Breast epithelium (tissue), 4 donors: ENCODE data around the gene C9orf72. TPM values are rescaled to one million over a fixed set of nuclear protein-coding genes. Genes with fewer than 3 reads are reported as not detected.
"Not testable (repeated sequence)": the region's sequence is repeated elsewhere in the genome, so short reads cannot be mapped to it uniquely, and the experiment has no call there.

ENCODE experiments used
- DNase-seq, 2 donors: peaks; one replicate each; pipeline ENCODE4 v3.0.0-alpha.2; 2019; ENCODE audit warnings: low spot score in 2 of 2
- H3K27ac ChIP-seq, 2 donors: fragments of 200-600 bp; sonication (generic) in 1 of 2; one replicate each; pipeline ENCODE4 v1.5.1; 2016 to 2019; ENCODE audit warnings: mild to moderate bottlenecking in 1 of 2
- H3K27me3 ChIP-seq, 2 donors: fragments of 200-600 bp; sonication (generic) in 1 of 2; one replicate each; pipeline versions ENCODE4 v1.5.1 to v1.6.0; 2017 to 2019; ENCODE audit warnings: control low read depth in 1 of 2, mild to moderate bottlenecking in 1 of 2
- H3K36me3 ChIP-seq: fragments of 200-600 bp; one replicate; pipeline ENCODE4 v1.5.1; 2019
- H3K4me1 ChIP-seq, 2 donors: fragments of 200-600 bp; sonication (generic); one replicate each; pipeline ENCODE4 v1.5.1; 2016 to 2019; ENCODE audit warnings: control low read depth in 1 of 2
- H3K4me3 ChIP-seq, 3 donors: fragments of 200-600 bp; sonication (generic); 1 replicate in 2 of 3; 2 replicates in 1 of 3; pipeline ENCODE4 v1.5.1; 2016 to 2019; ENCODE audit warnings: mild to moderate bottlenecking in 3 of 3, moderate library complexity in 2 of 3
- H3K9me3 ChIP-seq, 2 donors: fragments of 200-600 bp; sonication (generic) in 1 of 2; one replicate each; pipeline ENCODE4 v1.5.1; 2016 to 2019; ENCODE audit warnings: control low read depth in 1 of 2
- POLR2A ChIP-seq: fragments of 450-650 bp; IDR thresholded peaks from one replicate; pipeline ENCODE4 v1.6.1; 2016; ENCODE audit warnings: antibody characterized with exemption, mild to moderate bottlenecking, moderate library complexity
- POLR2AphosphoS5 ChIP-seq, 3 donors: sonication (generic); formaldehyde crosslinking; IDR thresholded peaks; one replicate each; pipeline ENCODE4 v1.6.1; 2017; ENCODE audit warnings: antibody characterized with exemption in 3 of 3
- intact Hi-C: fragments of 100-400 bp; cut with DNase I; formaldehyde crosslinking; loops from one replicate; pipeline ENCODE4 v1.15.1; 2023; ENCODE audit warnings: low total_unique reads
- total RNA-seq, 3 donors: library from RNA; depleted of rRNA; stranded (reverse); fragments of >200 nt; gene quantifications; one replicate each; pipeline ENCODE4 v1.1.0, GENCODE V29; 2016
- TF ChIP-seq, protein P1 (sequence below), 3 donors: fragments of 450-650 bp; IDR thresholded peaks; one replicate each; pipeline ENCODE4 v1.5.1; 2016 to 2017; ENCODE audit warnings: antibody characterized with exemption in 3 of 3, mild to moderate bottlenecking in 3 of 3, moderate library complexity in 3 of 3

C9orf72 gene
- total RNA-seq, 3 donors from 2014 or later: 20.8 to 43.9 (median 27.2) TPM

DNA sequence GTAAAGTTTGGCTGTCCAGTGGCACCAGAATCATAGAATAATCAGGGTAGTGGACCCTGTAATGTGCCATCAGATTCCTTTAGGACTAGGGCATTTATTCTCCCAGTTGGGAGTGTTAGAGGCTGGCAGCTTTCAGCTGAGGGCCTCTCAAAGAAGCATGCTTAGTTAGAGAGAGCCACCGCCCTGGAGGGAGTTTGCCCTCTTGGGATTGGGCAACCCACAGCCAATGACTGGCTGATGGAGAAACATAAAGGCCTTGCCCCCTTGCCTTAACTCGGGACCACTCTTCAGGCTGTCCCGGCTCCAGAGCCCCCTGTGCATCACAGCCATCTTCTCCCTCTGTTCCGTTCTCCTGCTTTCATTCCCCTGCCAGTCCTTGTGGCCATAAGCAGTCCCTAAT is 69.7 kb downstream of the C9orf72 start:
- TF ChIP-seq, protein P1, sequence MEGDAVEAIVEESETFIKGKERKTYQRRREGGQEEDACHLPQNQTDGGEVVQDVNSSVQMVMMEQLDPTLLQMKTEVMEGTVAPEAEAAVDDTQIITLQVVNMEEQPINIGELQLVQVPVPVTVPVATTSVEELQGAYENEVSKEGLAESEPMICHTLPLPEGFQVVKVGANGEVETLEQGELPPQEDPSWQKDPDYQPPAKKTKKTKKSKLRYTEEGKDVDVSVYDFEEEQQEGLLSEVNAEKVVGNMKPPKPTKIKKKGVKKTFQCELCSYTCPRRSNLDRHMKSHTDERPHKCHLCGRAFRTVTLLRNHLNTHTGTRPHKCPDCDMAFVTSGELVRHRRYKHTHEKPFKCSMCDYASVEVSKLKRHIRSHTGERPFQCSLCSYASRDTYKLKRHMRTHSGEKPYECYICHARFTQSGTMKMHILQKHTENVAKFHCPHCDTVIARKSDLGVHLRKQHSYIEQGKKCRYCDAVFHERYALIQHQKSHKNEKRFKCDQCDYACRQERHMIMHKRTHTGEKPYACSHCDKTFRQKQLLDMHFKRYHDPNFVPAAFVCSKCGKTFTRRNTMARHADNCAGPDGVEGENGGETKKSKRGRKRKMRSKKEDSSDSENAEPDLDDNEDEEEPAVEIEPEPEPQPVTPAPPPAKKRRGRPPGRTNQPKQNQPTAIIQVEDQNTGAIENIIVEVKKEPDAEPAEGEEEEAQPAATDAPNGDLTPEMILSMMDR (IDR thresholded peaks at IDR 0.05): no peak
- DNase-seq: no peak
- Histone ChIP-seq H3K9me3 (no peaks in the 10 kb centered on the region), H3K4me3 (no peak overlapping the region), H3K36me3 (no peaks in the 10 kb centered on the region), H3K4me1 (no peaks in the 10 kb centered on the region), H3K27me3 (no peaks in the 10 kb centered on the region), H3K27ac (no peak overlapping the region)
- intact Hi-C loops: no loop called here

DNA sequence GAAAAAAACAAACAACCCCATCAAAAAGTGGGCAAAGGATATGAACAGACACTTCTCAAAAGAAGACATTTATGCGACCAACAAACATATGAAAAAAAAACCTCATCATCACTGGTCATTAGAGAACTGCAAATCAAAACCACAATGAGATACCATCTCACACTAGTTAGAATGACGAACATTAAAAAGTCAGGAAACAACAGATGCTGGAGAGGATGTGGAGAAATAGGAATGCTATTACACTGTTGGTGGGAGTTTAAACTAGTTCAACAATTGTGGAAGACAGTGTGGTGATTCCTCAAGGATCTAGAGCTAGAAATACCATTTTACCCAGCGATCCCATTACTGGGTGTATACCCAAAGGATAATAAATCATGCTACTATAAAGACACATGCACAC is 72.4 kb downstream of the C9orf72 start:
- H3K9me3 ChIP-seq, intact Hi-C loops, H3K36me3 ChIP-seq, DNase-seq, H3K4me1 ChIP-seq, H3K27ac ChIP-seq, H3K4me3 ChIP-seq, H3K27me3 ChIP-seq: not testable (repeated sequence)

DNA sequence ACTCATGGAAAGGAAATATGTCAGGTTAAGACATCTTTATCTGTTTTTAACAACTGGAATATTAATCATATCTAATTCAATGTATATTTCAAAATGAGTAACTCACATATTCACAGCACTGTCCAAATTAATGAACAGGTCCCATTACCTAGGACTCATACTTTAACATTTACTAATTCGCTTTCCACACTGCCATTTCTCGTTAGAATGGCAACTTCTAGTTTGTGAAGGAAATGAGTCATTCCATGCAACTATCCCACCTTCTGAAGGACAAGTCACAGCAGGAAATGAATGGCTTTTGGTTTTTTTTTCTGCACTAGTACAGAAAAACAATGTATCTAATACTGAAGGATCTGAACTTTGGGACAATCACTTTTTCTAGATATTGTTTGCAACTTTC is 73.8 kb downstream of the C9orf72 start:
- no peak for DNase-seq
- Histone ChIP-seq H3K36me3 (no peaks in the 10 kb centered on the region), H3K9me3 (no peaks in the 10 kb centered on the region), H3K4me3 (no peak overlapping the region), H3K27ac (no peak overlapping the region), H3K4me1 (no peaks in the 10 kb centered on the region), H3K27me3 (no peaks in the 10 kb centered on the region)
- TF ChIP-seq, protein P1 (IDR thresholded peaks at IDR 0.05): no peak
- no peak for TF ChIP-seq POLR2AphosphoS5 (IDR thresholded peaks at IDR 0.05)
- no peak for TF ChIP-seq POLR2A
- intact Hi-C loops: no loop called here

DNA sequence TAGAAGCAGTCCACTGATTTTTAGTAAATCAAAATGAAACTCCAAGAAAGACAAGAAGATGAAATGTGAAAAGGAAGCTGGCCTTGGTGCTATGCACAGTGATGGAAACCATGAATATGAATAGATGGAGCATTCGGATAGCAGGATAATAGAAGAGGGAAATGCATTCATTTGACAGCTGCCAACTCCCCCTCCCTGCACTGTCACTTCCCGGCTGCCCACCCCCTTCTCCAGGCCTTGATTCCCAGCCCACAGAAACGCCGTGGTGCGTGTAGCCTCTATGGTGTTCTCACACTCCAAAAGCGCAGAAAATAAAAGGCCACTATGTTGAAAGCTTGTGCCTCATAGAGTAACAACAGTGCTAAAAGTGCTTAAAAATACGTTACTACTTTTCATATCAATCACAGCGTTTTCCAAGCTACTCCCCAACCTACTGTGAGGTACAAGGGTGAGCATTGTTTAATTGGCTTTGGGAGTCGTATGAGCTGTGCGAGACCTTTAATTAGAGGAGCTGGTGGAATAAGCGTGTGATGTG is 75.3 kb downstream of the C9orf72 start:
- Histone ChIP-seq H3K27ac (no peak overlapping the region), H3K4me3 (no peak overlapping the region), H3K27me3 (no peaks in the 10 kb centered on the region), H3K4me1 (no peaks in the 10 kb centered on the region), H3K36me3 (no peaks in the 10 kb centered on the region), H3K9me3 (no peaks in the 10 kb centered on the region)
- DNase-seq: no peak
- intact Hi-C loops: no loop called here
- no peak for TF ChIP-seq POLR2A
- no peak for TF ChIP-seq POLR2AphosphoS5 (IDR thresholded peaks at IDR 0.05)
- TF ChIP-seq, protein P1 (IDR thresholded peaks at IDR 0.05): no peak

Other genes with a start within 250 kb of the C9orf72 start
- gene IFNK, start 49.2 kb downstream of the C9orf72 start, total RNA-seq: not detected
- gene MOB3B, start 43.7 kb downstream of the C9orf72 start, total RNA-seq: 10 to 100 TPM; 12.8 to 19.3 (median 13.1) TPM